Measurements from ENCODE around the gene MACIR. TPM values are rescaled to one million over a fixed set of nuclear protein-coding genes. Genes with fewer than 3 reads are reported as not detected.
"Not testable (repeated sequence)": the region's sequence is repeated elsewhere in the genome, so short reads cannot be mapped to it uniquely, and the experiment has no call there.

Gene MACIR
- total and polyA plus RNA-seq, 8 donors, result 1.2 to 39.7 (median 15.5) TPM

GRCh38 chr5:103216137-103216536, 42.4 kb upstream of the MACIR start:
- Histone ChIP-seq H3K27ac (no peak overlapping the region), H3K27me3 (no peaks in the 10 kb centered on the region), H3K4me1 (peaks cover 0 to 7% (median 2%) of the 10 kb centered on the region in 4 donors), H3K4me3 (no peak overlapping the region), H3K36me3 (no peaks in the 10 kb centered on the region), H3K9me3 (no peaks in the 10 kb centered on the region)
- TF ChIP-seq POLR2A (IDR thresholded peaks at IDR 0.05), result no peak
- TF ChIP-seq EP300 (IDR thresholded peaks at IDR 0.05), result no peak
- TF ChIP-seq, protein P1, sequence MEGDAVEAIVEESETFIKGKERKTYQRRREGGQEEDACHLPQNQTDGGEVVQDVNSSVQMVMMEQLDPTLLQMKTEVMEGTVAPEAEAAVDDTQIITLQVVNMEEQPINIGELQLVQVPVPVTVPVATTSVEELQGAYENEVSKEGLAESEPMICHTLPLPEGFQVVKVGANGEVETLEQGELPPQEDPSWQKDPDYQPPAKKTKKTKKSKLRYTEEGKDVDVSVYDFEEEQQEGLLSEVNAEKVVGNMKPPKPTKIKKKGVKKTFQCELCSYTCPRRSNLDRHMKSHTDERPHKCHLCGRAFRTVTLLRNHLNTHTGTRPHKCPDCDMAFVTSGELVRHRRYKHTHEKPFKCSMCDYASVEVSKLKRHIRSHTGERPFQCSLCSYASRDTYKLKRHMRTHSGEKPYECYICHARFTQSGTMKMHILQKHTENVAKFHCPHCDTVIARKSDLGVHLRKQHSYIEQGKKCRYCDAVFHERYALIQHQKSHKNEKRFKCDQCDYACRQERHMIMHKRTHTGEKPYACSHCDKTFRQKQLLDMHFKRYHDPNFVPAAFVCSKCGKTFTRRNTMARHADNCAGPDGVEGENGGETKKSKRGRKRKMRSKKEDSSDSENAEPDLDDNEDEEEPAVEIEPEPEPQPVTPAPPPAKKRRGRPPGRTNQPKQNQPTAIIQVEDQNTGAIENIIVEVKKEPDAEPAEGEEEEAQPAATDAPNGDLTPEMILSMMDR (IDR thresholded peaks at IDR 0.05), result no peak
- no peak for TF ChIP-seq POLR2AphosphoS5 (IDR thresholded peaks at IDR 0.05)
- DNase-seq, result no peak
- intact Hi-C loops (cut with DNase I; ENCODE audit: low total_unique reads), result no loop called here
- 26 to 38% (median 29%) methylated on average over 2 of the region's 2 CpGs for WGBS, 5 donors

DNA sequence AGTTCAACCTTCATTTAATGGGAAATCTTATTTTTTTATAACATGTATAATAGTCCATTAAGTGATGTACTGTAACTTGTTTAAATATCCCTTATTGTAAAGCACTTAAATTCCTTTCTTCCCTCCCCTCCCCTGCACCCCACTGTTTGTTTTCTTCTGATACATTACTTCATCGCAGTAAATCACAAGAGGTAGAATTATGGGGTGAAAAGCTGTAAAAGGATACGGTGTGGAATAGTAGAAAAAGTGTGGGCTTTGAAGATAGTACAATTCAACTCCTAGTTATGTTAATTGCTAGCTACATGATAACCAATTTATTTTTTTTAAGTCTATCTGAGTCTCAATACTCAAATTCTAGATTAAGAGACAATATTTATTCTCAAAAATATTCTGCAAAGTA, 41.9 kb upstream of the MACIR start:
- Histone ChIP-seq H3K27me3 (no peaks in the 10 kb centered on the region), H3K27ac (no peak overlapping the region), H3K4me1 (peaks cover 0 to 6% (median 0%) of the 10 kb centered on the region in 4 donors), H3K9me3 (no peaks in the 10 kb centered on the region), H3K36me3 (no peaks in the 10 kb centered on the region), H3K4me3 (no peak overlapping the region)
- no peak for TF ChIP-seq POLR2AphosphoS5 (IDR thresholded peaks at IDR 0.05)
- TF ChIP-seq, protein P1 (IDR thresholded peaks at IDR 0.05), result no peak
- no peak for TF ChIP-seq EP300 (IDR thresholded peaks at IDR 0.05)
- no peak for TF ChIP-seq POLR2A (IDR thresholded peaks at IDR 0.05)
- DNase-seq, result no peak
- intact Hi-C loops (cut with DNase I; ENCODE audit: low total_unique reads), result no loop called here
- WGBS, 5 donors, result 71 to 89% (median 81%) methylated on average over 2 of the region's 2 CpGs

- H3K4me1 ChIP-seq, result peaks cover 0 to 2% (median 0%) of the 10 kb centered on the region in 4 donors
- TF ChIP-seq POLR2AphosphoS5 (IDR thresholded peaks at IDR 0.05) (no peak), EP300 (IDR thresholded peaks at IDR 0.05) (no peak), POLR2A (IDR thresholded peaks at IDR 0.05) (no peak)
- TF ChIP-seq, protein P1 (IDR thresholded peaks at IDR 0.05), result no peak
- no peaks in the 10 kb centered on the region for H3K36me3 ChIP-seq
- no peaks in the 10 kb centered on the region for H3K9me3 ChIP-seq
- no peak overlapping the region for H3K4me3 ChIP-seq
- no peaks in the 10 kb centered on the region for H3K27me3 ChIP-seq
- H3K27ac ChIP-seq, result no peak overlapping the region
- DNase-seq, result no peak
- intact Hi-C loops (cut with DNase I; ENCODE audit: low total_unique reads), result no loop called here
Observed at GRCh38 chr5:103217101-103217500, 41.5 kb upstream of the MACIR start.

- no peak overlapping the region for H3K27ac ChIP-seq
- H3K9me3 ChIP-seq, result no peaks in the 10 kb centered on the region
Observed at GRCh38 chr5:103218164-103218563, 40.4 kb upstream of the MACIR start.

GRCh38 chr5:103219074-103219473, 39.5 kb upstream of the MACIR start:
- H3K9me3 ChIP-seq; H3K4me3 ChIP-seq; intact Hi-C loops (cut with DNase I; ENCODE audit: low total_unique reads); H3K36me3 ChIP-seq; DNase-seq; H3K4me1 ChIP-seq; H3K27ac ChIP-seq; H3K27me3 ChIP-seq: not testable (repeated sequence)
- WGBS, 5 donors, result 90 to 100% (median 98%) methylated on average over 2 of the region's 2 CpGs

More at GRCh38 chr5:103218164-103218563, 40.4 kb upstream of the MACIR start:
- Histone ChIP-seq H3K36me3 (no peaks in the 10 kb centered on the region), H3K4me1 (no peaks in the 10 kb centered on the region), H3K27me3 (no peaks in the 10 kb centered on the region), H3K4me3 (no peak overlapping the region)
- WGBS, 5 donors, result 47 to 63% (median 55%) methylated on average over 5 of the region's 5 CpGs
- DNase-seq, result no peak
- no peak for TF ChIP-seq POLR2AphosphoS5 (IDR thresholded peaks at IDR 0.05)
- TF ChIP-seq, protein P1 (IDR thresholded peaks at IDR 0.05), result no peak
- no peak for TF ChIP-seq EP300 (IDR thresholded peaks at IDR 0.05)
- no peak for TF ChIP-seq POLR2A (IDR thresholded peaks at IDR 0.05)
- intact Hi-C loops (cut with DNase I; ENCODE audit: low total_unique reads), result no loop called here
